ENCODE measurements around the gene DUSP22. TPM values are rescaled to one million over a fixed set of nuclear protein-coding genes. Genes with fewer than 3 reads are reported as not detected.

Gene DUSP22
- total and polyA plus RNA-seq, 9 of the 15 experiments (the other 6 are each of a cell fraction or from before 2014, with no cell fraction given) = 9.3 to 19.4 (median 11.8) TPM

- Histone ChIP-seq H3K4me2 (ENCODE audit: insufficient read depth, low read length) (no peak overlapping the region), H3K9me3 (replicated peaks; ENCODE audit: control insufficient read depth, insufficient read depth, low read depth, low read length) (no peaks in the 10 kb centered on the region), H3K36me3 (ENCODE audit: control insufficient read depth, insufficient read depth, low read length) (no peaks in the 10 kb centered on the region), H2AFZ (ENCODE audit: low read depth, low read length) (no peak overlapping the region), H3K9me1 (ENCODE audit: control insufficient read depth, insufficient read depth, low read length) (no peaks in the 10 kb centered on the region), H3K27me3 (ENCODE audit: control insufficient read depth in 2 of 2, insufficient read depth in 2 of 2, low read length in 2 of 2) (peaks cover 6 to 41% of the 10 kb centered on the region in 2 experiments; a peak in 4 of 5 replicates), H3K27ac (ENCODE audit: extremely low read depth, low read depth, low read length) (no peak overlapping the region), H3K9ac (ENCODE audit: insufficient read depth in 1 of 2, low read depth in 2 of 2, low read length in 2 of 2) (no peak overlapping the region), H3K4me1 (replicated peaks in 1 of 2; ENCODE audit: control insufficient read depth in 2 of 2, insufficient read depth in 2 of 2, low read length in 2 of 2) (peaks cover 4 to 5% of the 10 kb centered on the region in 2 experiments; a peak in 3 of 5 replicates), H3K4me3 (no peak overlapping the region), H3K79me2 (ENCODE audit: control insufficient read depth, insufficient read depth, low read length) (no peaks in the 10 kb centered on the region), H4K20me1 (replicated peaks; ENCODE audit: control insufficient read depth, insufficient read depth, low read length) (peaks cover 50% of the 10 kb centered on the region)
- whole genome bisulfite sequencing (ENCODE audit: insufficient coverage, low coverage, missing lambda C conversion rate) = 27% methylated on average over 13 of the region's 13 CpGs
- DNase-seq (ENCODE audit: extremely low read depth in 1 of 4, low spot score in 3 of 4) = no peak
- FAIRE-seq = no peak
- intact Hi-C loops (cut with micrococcal nuclease) (no loop called here), in situ Hi-C loops (cut with MboI) (no loop called here)
- CTCF ChIA-PET (ENCODE audit: low intra/inter-chr PET ratio) = no interaction called here
- no peak for ATAC-seq
- no TSS peak for BruUV-seq (replicated peaks)
- POLR2A ChIA-PET = interaction anchor here (2.0 kb wide), 1 partner anchor 11 kb away, joined by 4 read pairs; no protein-coding TSS in a partner anchor
- TF ChIP-seq ZSCAN32 (CRISPR knock-in tag; IDR thresholded peaks at IDR 0.05) (no peak), NONO (IDR thresholded peaks at IDR 0.05; ENCODE audit: low read depth in 2 of 2, low read length in 1 of 2) (no peak), ATF1 (CRISPR knock-in tag; IDR thresholded peaks at IDR 0.05) (no peak), ATF1 (tag; IDR thresholded peaks at IDR 0.05) (no peak), PBX2 (CRISPR knock-in tag; IDR thresholded peaks at IDR 0.05; ENCODE audit: low read depth) (no peak), PBX2 (tag; conservative IDR thresholded peaks at IDR 0.05; ENCODE audit: low read depth) (no peak), CSDE1 (IDR thresholded peaks at IDR 0.05) (no peak), KLF1 (tag; IDR thresholded peaks at IDR 0.05) (no peak), JUNB (CRISPR knock-in tag; conservative IDR thresholded peaks at IDR 0.05) (no peak)
Observed at GRCh38 chr6:326896-327537, 34.7 kb downstream of the DUSP22 start.
